Measurements from ENCODE around the gene ARL4C. TPM values are rescaled to one million over a fixed set of nuclear protein-coding genes. Genes with fewer than 3 reads are reported as not detected.

ARL4C gene
- total and polyA plus RNA-seq, 2 of the 8 experiments (the other 6 are each of a cell fraction or from before 2014, with no cell fraction given), result 7.0 to 16.9 TPM

GRCh38 chr2:234458466-234458865 lies 38.4 kb downstream of the ARL4C start:
- Histone ChIP-seq H3K18ac (ENCODE audit: extremely low read depth, low read length) (no peak overlapping the region), H4K20me1 (replicated peaks in 1 of 2; ENCODE audit: control insufficient read depth in 1 of 2, insufficient read depth in 2 of 2, low read length in 2 of 2) (no peaks in the 10 kb centered on the region), H4K91ac (replicated peaks; ENCODE audit: insufficient read length, low read length) (no peak overlapping the region), H3K4me2 (ENCODE audit: insufficient read depth in 1 of 2, low read depth in 2 of 2, low read length in 2 of 2) (no peak overlapping the region), H4K8ac (ENCODE audit: extremely low read depth, insufficient read depth, low read length) (no peak overlapping the region), H3K36me3 (ENCODE audit: control insufficient read depth in 2 of 4, insufficient read depth in 4 of 4, low read length in 3 of 4) (no peaks in the 10 kb centered on the region), H3K4ac (replicated peaks; ENCODE audit: insufficient read length, low read depth, low read length) (peak overlapping the region; percentile 82), H2BK15ac (ENCODE audit: low read length) (no peak overlapping the region), H4K5ac (ENCODE audit: insufficient read length, low read depth, low read length) (no peak overlapping the region), H2BK120ac (replicated peaks; ENCODE audit: low read depth, low read length) (no peak overlapping the region), H3K23ac (ENCODE audit: insufficient read length) (no peak overlapping the region), H3K23me2 (ENCODE audit: low read depth, low read length) (no peaks in the 10 kb centered on the region), H2BK5ac (ENCODE audit: low read depth, low read length) (no peak overlapping the region), H3K79me1 (ENCODE audit: low read depth, low read length) (no peaks in the 10 kb centered on the region), H3K9ac (replicated peaks in 1 of 4; ENCODE audit: extremely low read depth in 1 of 4, low read depth in 3 of 4, low read length in 3 of 4) (no peak overlapping the region), H3K4me1 (replicated peaks in 1 of 4; ENCODE audit: control insufficient read depth in 3 of 4, insufficient read depth in 4 of 4, low read length in 3 of 4) (no peaks in the 10 kb centered on the region), H2AK5ac (ENCODE audit: low read depth, low read length) (no peak overlapping the region), H3K9me3 (ENCODE audit: insufficient read depth in 2 of 2, low read depth in 1 of 2, low read length in 1 of 2) (peaks cover 5% of the 10 kb centered on the region in 2 experiments; a peak in 1 of 4 replicates), H3K27ac (ENCODE audit: low read depth, low read length) (no peak overlapping the region), H2BK12ac (ENCODE audit: low read depth, low read length) (no peak overlapping the region), H3K79me2 (ENCODE audit: control insufficient read depth in 1 of 2, insufficient read depth in 2 of 2, low read length in 2 of 2) (no peaks in the 10 kb centered on the region), H3K14ac (ENCODE audit: insufficient read length) (no peak overlapping the region), H3K27me3 (replicated peaks in 1 of 4; ENCODE audit: control insufficient read depth in 3 of 4, extremely low read depth in 1 of 4, insufficient read depth in 3 of 4, low read length in 3 of 4) (no peaks in the 10 kb centered on the region), H3K4me3 (ENCODE audit: extremely low read depth in 1 of 4, insufficient read depth in 2 of 4, low read depth in 3 of 4, low read length in 4 of 4) (no peak overlapping the region), H2BK20ac (ENCODE audit: low read length) (no peak overlapping the region), H2AFZ (ENCODE audit: low read length) (no peak overlapping the region), H3K56ac (replicated peaks; ENCODE audit: insufficient read length, low read depth, low read length) (no peak overlapping the region)
- ChIA-PET POLR2A (ENCODE audit: partially characterized antibody) (no interaction called here), CTCF (ENCODE audit: partially characterized antibody) (interaction anchor here (1.4 kb wide), 1 partner anchor 169 kb away, joined by 5 read pairs; no protein-coding TSS in a partner anchor)
- FAIRE-seq, result no peak
- DNase-seq (ENCODE audit: low read depth in 1 of 2, low spot score in 2 of 2), result no peak
- WGBS, 2 experiments (ENCODE audit: extremely low coverage in 1 of 2, insufficient coverage in 1 of 2, insufficient read length in 1 of 2, insufficient replicate concordance in 2 of 2, low coverage in 1 of 2, low lambda C conversion rate in 2 of 2, missing lambda C conversion rate in 1 of 2), result 92% methylated on average over 4 of the region's 4 CpGs; no CpG with 5 or more reads in 1 of the 2 experiments
- TF ChIP-seq SUZ12 (IDR thresholded peaks at IDR 0.05; ENCODE audit: low read length) (no peak), SP4 (IDR thresholded peaks at IDR 0.05; ENCODE audit: low read length) (no peak), BRCA1 (IDR thresholded peaks at IDR 0.05; ENCODE audit: low read depth, low read length) (no peak), NANOG (IDR thresholded peaks at IDR 0.05; ENCODE audit: insufficient read depth, low read depth, low read length, poor library complexity, severe bottlenecking) (no peak), TCF12 (IDR thresholded peaks at IDR 0.05; ENCODE audit: low read depth, low read length) (no peak), POLR2A (IDR thresholded peaks at IDR 0.05; ENCODE audit: control extremely low read depth in 1 of 2, low read depth in 2 of 2, low read length in 2 of 2) (no peak), RFX5 (IDR thresholded peaks at IDR 0.05; ENCODE audit: borderline replicate concordance, low read depth, low read length) (no peak), ASH2L (IDR thresholded peaks at IDR 0.05; ENCODE audit: low read length) (no peak), CREB1 (IDR thresholded peaks at IDR 0.05) (no peak), SIRT6 (IDR thresholded peaks at IDR 0.05; ENCODE audit: low read length) (no peak), EZH2 (IDR thresholded peaks at IDR 0.05; ENCODE audit: low read depth, low read length, severe bottlenecking) (no peak), TAF7 (optimal IDR thresholded peaks at IDR 0.05; ENCODE audit: borderline replicate concordance, low read depth, low read length) (no peak), RAD21 (IDR thresholded peaks at IDR 0.05 in 1 of 2, conservative IDR thresholded peaks at IDR 0.05 in 1 of 2; ENCODE audit: low read depth in 2 of 2, low read length in 2 of 2) (no peak), KDM4A (IDR thresholded peaks at IDR 0.05; ENCODE audit: low read depth, low read length, severe bottlenecking) (no peak), BACH1 (IDR thresholded peaks at IDR 0.05; ENCODE audit: low read length) (no peak), RBBP5 (IDR thresholded peaks at IDR 0.05; ENCODE audit: borderline replicate concordance, low read depth, low read length) (no peak)
